ENCODE measurements around the gene SNX1.
"Not testable (repeated sequence)": the region's sequence is repeated elsewhere in the genome, so short reads cannot be mapped to it uniquely, and the experiment has no call there.

The SNX1 gene

DNA sequence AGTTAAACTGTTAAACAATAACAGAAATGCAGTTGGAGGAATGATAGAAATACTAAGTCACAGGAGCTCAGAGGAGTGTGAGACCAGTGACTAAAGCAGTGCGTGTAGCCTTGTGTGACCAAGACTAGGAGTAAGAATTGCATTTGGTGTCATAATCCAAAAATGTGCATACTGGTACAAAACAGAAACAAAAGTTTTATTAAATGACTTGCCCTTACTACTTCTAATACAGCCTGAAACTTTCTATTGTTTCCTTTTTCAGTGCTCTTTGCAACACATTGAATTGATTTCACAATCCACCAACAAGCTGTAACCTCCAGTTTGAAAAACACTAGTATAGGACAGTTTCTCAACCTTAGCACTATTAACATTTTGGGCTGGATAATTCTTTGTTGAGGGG, 17.1 kb downstream of the SNX1 start:
- DNase-seq (ENCODE audit: low read depth in 2 of 2, low spot score in 1 of 2): no peak

GRCh38 chr15:64117759-64118487, 22.1 kb downstream of the SNX1 start:
- DNase-seq (ENCODE audit: low read depth in 2 of 2, low spot score in 1 of 2): no peak

GRCh38 chr15:64120322-64120721, 24.5 kb downstream of the SNX1 start:
- not testable (repeated sequence) for DNase-seq (ENCODE audit: low read depth in 2 of 2, low spot score in 1 of 2)

DNA sequence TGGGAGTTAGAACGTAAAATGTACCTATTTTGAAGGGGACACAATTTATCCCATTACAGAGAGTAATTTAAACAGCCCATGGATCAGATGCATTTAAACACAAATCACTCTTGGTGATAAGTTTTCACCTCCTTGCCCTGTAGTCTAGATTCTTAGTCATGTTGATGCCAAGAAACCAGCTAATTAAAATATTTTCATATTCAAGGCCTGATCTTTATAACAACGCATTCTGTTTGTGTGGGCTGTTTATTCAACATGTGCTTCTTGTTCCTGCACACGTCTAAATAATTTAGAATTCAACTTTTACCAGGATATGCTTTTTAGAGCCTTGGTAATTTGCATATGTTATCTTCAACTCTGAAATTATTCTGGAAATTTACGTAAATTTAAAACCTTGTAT, 25.8 kb downstream of the SNX1 start:
- DNase-seq (ENCODE audit: low read depth in 2 of 2, low spot score in 1 of 2): no peak

DNA sequence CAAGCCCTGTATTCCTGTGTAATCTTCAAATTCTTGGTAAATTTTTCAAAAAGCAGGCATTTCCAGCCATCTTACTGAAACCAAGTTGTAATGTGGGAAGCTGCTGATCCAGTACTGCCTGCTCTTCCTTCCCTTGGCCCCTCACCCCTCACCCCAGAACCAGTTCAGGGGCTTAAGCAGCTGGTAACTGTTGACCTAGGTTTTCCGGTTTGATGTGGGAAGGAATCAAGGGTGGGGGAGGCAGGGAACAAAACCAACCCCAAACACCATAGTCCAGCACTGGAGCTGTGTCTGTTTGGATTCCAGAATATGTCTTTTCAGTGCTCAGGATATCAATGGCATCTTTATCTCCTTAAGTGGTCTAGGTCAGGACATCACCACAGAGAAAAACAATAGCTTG, 26.7 kb downstream of the SNX1 start:
- no peak for DNase-seq (ENCODE audit: low read depth in 2 of 2, low spot score in 1 of 2)

- DNase-seq (ENCODE audit: low read depth in 2 of 2, low spot score in 1 of 2): no peak
Measured at GRCh38 chr15:64122936-64123351, 27.2 kb downstream of the SNX1 start.

GRCh38 chr15:64125978-64126377, 30.2 kb downstream of the SNX1 start:
- no peak for DNase-seq (ENCODE audit: low read depth in 2 of 2, low spot score in 1 of 2)

DNA sequence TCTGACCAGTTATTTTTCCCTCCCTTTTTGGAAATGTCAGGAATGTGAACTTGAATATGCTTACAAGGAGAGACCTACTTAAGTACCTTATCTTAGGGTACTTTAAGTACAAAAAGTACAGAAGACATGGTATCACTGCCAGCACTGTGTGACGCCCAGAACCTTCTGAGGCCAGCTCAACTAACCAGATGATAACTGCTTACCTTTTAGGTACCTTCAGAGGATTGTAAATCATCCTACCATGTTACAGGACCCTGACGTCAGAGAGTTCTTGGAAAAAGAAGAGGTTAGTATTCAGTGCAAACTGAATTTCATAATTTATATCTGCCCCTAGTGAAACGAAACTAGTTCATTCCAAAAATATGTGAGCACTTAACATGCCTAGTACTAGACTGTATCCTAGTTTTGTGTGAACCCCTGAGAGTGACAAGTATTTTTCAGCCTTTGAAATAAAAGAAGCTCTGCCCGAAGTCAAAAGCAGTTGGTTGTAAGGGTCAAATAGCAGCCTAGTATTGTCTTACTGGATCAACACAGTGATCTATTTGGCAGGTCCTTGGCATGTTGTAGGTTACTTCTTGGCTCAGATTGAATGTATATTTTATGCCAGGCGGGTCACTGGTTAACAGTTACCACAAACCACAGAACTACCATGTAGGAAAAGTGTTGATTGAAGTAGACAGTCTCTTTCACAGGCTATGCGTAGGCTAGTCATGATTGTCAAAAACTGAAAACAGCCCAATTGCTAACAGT, 31.9 kb downstream of the SNX1 start:
- no peak for DNase-seq (ENCODE audit: low read depth in 2 of 2, low spot score in 1 of 2)

DNA sequence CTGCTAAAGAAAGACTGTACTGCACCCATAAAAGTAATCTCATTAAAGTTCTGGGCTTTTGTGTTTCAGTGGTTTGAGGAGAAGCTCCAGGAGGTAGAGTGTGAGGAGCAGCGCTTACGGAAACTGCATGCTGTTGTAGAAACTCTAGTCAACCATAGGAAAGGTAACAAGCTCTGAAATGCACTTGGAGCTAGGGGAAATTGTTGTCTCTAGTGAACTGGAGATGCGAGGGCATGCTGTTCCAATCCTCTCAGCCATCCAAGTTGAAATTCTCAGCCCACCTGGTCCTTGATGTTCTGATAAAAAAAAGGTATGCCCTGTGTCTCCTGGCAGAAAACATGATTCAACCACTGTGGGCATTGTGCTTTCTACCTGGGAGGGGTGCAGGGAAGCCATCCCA, 34.4 kb downstream of the SNX1 start:
- DNase-seq (ENCODE audit: low read depth in 2 of 2, low spot score in 1 of 2): no peak

DNA sequence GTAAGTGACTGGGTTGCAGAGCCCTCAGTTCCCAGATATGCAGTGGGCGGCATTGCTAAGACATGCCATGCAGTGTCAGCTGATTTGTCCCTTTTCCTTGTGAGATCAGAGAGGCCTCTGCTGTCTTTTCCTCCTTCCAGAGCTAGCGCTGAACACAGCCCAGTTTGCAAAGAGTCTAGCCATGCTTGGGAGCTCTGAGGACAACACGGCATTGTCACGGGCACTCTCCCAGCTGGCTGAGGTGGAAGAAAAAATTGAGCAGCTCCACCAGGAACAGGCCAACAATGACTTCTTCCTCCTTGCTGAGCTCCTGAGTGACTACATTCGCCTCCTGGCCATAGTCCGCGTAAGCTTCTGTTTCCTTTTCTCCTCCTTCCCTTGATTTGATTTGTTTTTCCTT, 35.8 kb downstream of the SNX1 start:
- no peak for DNase-seq (ENCODE audit: low read depth in 2 of 2, low spot score in 1 of 2)

DNA sequence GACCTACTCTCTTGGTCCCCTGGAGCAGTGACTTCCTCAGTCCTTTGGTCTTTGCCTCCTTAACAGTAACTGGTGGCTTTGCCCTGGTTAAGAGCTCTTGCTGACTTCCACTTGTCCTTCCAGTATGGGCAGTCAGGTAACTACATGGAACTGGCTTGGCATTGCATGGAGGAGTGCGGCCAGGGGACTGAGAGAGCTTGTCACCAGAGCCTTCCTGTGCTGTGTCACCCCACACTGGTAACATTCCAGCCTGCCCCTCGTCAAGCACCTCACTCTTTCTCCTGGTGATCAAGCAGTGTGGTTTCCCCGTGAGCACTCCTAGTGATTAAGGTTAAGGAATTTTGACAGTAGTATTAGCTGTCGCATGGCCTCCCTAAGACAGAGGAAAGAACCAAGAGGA, 36.4 kb downstream of the SNX1 start:
- no peak for DNase-seq (ENCODE audit: low read depth in 2 of 2, low spot score in 1 of 2)

- no peak for DNase-seq (ENCODE audit: low read depth in 2 of 2, low spot score in 1 of 2)
Measured at GRCh38 chr15:64133623-64134344, 38.0 kb downstream of the SNX1 start.

GRCh38 chr15:64134345-64134829, 38.6 kb downstream of the SNX1 start:
- DNase-seq (ENCODE audit: low read depth in 2 of 2, low spot score in 1 of 2): no peak

DNA sequence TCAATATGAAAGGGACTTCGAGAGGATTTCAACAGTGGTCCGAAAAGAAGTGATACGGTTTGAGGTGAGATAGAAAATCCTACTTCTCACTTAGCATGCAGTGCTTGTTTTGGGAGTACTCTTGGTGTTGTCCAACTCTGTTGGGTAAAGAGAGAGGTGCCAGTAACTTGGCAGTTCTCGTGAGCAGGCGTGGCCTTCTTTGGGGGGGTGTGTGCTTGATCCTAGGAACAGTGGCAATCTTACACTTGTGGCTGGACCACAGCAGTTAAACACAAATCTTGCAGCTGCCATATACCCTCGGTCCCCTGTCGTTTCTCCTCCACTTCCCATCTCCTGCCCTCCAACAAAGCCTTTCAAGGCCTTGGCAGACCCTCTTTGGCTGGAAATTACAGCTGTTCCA, 40.6 kb downstream of the SNX1 start:
- DNase-seq (ENCODE audit: low read depth in 2 of 2, low spot score in 1 of 2): no peak

- DNase-seq (ENCODE audit: low read depth in 2 of 2, low spot score in 1 of 2): no peak
Measured at GRCh38 chr15:64137226-64137833, 41.5 kb downstream of the SNX1 start.

DNA sequence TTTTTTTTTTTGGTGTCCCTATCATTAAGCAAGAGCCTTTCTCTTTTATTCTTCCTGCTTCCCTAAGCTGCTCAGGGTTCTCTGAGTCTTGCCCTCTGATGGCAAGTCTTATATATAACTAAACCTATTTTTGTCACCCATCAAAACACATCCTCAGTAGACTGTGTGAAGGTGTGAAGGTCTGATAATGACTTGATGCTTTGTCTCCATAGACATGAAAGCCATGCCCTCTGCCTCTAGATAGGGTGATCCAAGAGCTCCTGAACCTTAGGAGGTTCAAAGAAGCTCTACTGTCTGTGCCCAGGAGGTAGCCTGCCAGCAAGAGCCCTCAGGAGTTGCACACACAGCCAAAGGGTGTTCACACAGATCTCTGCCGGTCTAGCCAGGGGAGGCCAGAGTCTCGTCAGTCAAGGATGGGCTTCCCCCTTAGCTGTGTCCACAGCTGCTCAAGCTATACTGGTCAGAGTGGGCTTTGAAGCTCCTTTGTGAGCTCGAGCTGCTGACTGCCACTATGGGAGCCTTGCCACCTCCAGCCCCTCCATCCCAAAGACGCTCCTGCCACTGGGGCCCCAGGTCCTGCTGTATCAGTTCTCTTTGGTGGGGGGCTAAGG, 42.7 kb downstream of the SNX1 start:
- no peak for DNase-seq (ENCODE audit: low read depth in 2 of 2, low spot score in 1 of 2)

DNA sequence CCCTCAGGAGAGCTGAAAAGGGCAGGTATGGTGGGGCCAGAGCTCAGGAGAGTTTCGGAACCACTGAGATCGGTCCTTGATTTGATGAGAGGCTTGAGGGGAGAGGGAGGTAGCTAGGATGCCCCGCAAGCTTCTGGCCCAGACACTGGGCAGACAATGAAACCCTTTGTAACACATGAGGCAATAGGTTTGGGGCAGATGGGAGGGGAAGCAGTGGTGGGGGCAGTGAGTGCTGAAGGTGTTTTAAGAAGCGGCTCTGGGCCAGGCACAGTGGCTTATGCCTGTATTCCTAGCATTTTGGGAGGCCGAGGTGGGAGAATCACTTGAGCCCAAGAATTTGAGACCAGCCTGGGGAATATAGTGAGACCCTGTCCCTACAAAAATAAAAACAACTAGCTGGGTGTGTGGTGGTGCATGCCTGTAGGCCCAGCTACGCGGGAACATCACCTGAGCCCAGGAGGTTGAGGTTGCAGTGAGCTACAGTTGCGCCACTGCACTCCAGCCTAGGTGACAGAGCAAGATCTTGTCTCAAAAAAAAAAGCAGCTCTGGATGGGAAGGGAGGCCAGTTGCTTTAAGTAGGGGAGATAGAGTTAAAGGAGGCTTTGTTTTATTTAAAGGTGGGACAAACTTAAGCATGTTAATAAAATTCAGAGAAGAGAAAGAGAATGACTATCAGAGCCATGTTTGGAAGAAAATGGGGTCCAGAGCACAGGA, 46.2 kb downstream of the SNX1 start:
- no peak for DNase-seq (ENCODE audit: low read depth in 2 of 2, low spot score in 1 of 2)

DNA sequence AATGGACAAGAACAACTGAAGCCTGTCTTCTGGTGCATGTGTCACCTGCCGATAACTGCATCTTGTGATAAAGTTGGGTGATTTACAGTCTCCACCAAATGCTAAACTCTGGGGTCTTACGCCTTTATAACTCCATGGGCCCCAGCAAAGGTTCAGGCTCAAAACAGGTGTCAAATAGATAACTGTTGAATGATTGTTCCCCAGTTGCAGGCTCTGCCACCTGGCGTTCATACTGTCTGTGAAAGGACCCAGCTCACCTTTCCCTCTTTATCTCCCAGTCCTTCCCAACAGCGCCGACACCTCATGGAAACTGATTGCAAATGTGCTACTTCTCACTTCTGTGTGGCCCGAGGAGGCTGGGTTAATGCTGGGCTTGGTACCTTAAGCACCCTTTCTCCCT, 47.5 kb downstream of the SNX1 start:
- no peak for DNase-seq (ENCODE audit: low read depth in 2 of 2, low spot score in 1 of 2)

- DNase-seq (ENCODE audit: low read depth in 2 of 2, low spot score in 1 of 2): no peak
Measured at GRCh38 chr15:64144192-64144564, 48.4 kb downstream of the SNX1 start.

- DNase-seq (ENCODE audit: low read depth in 2 of 2, low spot score in 1 of 2): no peak
Measured at GRCh38 chr15:64144565-64145281, 48.9 kb downstream of the SNX1 start.
